Brain pericyte (primary cell): ENCODE results near the gene LRP1B.
"Not testable (repeated sequence)": the region's sequence is repeated elsewhere in the genome, so short reads cannot be mapped to it uniquely, and the experiment has no call there.

Experiments
- DNase-seq: peaks from one replicate; pipeline ENCODE4 v3.0.0-alpha.2; 2012; ENCODE audit warnings: low read depth, low spot score

LRP1B gene

GRCh38 chr2:140555701-140556100 lies 1575.1 kb downstream of the LRP1B start:
- DNase-seq = no peak

GRCh38 chr2:140552634-140553033 lies 1578.2 kb downstream of the LRP1B start:
- DNase-seq = no peak

- no peak for DNase-seq
These were observed 1579.5 kb downstream of the LRP1B start for GRCh38 chr2:140551287-140551686.

DNA sequence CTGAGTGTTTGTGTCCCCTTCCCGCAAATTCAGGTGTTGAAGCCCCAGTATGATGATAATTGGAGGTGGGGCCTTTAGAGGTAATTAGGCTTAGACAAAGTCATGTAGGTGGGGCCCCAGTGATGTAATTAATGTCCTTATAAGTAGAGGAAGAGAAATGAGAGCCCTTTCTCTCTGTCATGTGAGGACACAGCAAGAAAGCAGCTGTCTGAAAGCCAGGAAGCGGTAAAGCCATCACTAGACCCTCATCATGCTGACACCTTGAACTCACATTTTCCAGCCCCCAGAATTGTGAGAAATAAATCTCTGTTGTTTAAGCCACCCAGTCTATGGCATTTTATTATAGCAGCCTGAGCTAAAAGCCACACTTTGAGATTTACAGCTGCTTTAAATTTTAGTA lies 1580.0 kb downstream of the LRP1B start:
- no peak for DNase-seq

DNA sequence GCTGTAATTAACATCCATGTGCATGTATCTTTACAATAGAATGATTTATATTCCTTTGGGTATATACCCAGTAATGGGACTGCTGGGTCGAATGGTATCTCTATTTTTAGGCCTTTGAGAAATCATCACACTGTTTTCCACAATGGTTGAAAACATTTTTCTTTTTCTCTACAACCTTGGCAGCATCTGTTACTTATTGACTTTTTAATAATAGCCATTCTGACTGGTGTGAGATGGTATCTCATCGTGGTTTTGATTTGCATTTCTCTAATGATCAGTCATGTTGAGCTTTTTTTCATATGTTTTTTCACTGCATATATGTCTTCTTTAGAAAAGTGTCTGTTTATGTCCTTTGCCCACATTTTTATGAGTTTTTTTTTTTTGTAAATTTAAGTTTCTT lies 1586.0 kb downstream of the LRP1B start:
- not testable (repeated sequence) for DNase-seq

GRCh38 chr2:140542627-140543026 lies 1588.2 kb downstream of the LRP1B start:
- no peak for DNase-seq

DNA sequence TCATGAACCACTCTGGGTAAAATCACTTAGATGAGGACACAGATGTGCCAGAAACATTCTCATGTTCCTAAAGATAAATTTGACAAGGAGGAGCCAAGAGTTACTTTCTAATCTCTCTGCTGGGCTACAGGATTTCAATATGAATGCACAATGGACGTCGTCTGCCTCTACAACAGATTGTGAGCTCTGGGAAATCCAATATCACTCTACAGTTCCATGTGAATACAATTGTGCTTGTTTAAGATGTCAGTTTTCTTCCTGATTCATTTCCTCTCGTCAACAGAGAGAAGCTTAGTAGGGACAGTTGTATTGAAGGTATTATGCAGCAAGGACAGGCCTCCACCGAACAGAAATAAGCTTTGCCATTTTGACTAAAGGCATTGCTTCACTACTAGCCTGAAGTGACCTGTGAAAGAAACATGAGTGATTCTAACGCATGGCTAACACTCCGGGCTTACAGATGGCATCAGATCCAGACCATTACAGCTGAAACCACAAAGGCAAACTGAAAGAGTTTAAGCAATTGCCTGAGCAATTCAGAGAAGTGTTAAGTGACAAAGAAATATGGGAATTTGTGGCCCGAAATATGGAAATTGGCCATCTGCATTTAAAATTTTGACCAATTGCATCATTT lies 1591.5 kb downstream of the LRP1B start:
- no peak for DNase-seq

- no peak for DNase-seq
These were observed 1601.1 kb downstream of the LRP1B start for GRCh38 chr2:140529706-140530105.

DNA sequence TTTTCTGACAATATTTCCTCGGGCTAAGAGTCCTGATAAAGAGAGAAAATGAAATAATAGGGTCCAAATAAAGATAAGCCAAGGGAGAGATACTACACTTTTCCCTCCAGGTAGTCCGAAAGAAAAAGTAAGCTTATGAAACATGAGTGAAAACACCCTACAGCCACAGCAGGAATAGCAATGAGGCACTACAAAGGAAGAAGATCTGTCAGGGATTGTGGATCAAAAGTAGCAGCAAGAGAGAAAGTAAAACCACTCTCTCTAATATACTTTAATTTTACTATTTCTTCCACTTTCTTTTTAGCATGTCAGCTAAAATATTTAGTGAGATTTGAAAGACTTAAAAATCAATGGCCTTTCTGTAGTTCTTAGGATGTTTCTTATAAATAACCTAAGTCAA lies 1601.8 kb downstream of the LRP1B start:
- DNase-seq = no peak

GRCh38 chr2:140526575-140526974 lies 1604.2 kb downstream of the LRP1B start:
- DNase-seq = no peak

DNA sequence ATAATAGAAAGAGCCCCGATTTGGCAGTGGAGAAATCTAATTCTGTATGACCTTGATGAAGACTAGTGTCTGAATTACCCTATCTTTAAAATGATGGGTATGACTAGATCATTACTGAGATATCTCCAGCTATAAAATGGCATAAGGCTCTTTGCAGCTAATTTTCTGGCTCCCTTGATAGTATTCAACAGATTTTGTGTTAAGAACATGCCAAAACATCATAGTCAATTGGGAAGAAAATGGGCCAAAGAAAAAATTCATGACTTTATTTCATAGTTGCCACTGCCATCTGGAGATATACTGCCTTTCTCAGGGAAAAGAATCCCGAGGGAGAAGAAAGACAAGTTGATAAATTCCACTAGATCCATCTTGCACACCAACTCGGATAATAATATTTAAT lies 1618.7 kb downstream of the LRP1B start:
- no peak for DNase-seq

- no peak for DNase-seq
These were observed 1621.1 kb downstream of the LRP1B start for GRCh38 chr2:140509765-140510164.

- no peak for DNase-seq
These were observed 1622.1 kb downstream of the LRP1B start for GRCh38 chr2:140508756-140509155.

DNA sequence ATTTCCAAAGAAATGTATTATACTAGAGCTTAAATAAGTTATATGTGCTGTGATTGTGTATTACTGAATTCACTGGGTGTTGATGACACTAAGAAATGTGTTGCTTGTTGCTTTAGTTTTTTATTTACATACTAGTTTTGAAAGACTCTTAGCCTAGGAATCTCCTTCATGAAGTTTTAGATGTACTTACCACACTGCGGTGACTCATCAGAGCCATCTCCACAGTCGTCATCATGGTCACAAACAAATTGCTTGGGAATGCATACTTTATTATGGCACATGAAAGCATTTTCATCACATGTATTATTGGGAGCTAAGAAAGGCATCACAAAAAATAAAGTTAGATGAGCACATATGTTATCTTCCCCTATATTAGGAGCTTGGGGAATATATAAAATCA lies 1624.2 kb downstream of the LRP1B start:
- no peak for DNase-seq

DNA sequence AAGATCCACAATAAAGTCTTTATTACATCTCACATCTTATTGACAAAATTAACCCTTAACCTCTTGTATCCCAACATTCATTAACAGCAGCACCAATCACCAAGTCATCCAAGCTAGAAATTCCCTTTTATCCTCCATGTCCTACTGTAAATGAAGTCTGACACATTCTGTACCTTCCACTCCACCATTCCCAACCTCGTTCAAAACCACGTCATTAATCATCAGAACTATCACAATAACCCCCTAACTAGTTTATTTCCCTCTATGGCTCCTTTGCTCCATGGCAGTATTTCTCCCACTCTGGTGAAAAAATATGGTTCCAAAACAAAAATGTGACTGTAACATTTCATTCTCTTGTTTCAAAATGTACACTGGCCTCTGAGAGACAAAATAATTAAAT lies 1626.2 kb downstream of the LRP1B start:
- DNase-seq = no peak

DNA sequence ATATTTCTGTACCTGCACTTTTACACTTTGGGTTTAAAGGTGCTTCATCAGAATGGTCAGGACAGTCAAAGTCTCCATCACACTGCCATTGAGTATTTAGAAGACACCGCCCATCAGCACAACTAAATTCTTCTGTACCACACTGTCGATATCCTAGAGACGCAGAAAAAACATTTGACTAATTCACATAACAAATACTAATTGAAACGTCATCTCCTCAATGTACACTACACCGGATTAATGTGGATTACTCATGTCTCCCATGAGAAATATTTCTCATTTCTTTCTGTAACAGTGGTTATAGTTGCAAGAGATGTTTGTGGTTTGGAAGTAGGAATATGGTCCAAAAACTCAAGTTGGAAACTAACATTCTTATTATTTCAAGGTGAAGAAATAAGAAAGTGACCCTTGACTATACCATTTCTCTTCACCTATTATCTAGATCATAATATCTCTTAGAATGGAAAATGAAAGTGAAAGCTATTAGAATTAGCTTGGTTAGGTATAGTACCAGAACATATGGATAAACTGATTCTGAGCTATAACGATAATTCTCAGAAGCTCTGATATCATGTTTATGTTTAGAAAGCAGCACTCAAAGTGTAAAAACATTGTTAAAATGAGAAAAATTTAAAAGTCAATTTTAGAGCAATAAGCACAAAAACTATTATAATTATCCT lies 1627.7 kb downstream of the LRP1B start:
- DNase-seq = no peak

GRCh38 chr2:140498360-140498759 lies 1632.5 kb downstream of the LRP1B start:
- no peak for DNase-seq

GRCh38 chr2:140496714-140497113 lies 1634.1 kb downstream of the LRP1B start:
- no peak for DNase-seq

DNA sequence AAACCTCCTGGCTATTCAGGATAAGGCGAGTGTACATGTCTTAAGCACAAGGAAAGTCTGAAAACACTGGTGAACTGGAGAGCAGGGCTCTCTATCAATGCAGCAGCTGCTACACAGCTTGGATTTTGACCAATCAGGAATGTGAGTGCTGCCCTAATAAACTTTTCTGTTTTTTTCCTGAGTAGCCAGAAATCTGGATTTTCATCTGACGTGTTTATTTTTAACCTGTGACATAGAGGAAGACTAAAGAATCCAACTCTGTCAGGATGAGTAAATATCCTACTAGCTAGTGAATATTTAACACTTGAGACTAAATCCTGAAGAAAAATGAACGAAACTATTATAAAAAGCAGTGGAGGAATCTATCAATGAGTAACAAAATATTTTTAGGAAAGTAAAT lies 1638.9 kb downstream of the LRP1B start:
- no peak for DNase-seq

DNA sequence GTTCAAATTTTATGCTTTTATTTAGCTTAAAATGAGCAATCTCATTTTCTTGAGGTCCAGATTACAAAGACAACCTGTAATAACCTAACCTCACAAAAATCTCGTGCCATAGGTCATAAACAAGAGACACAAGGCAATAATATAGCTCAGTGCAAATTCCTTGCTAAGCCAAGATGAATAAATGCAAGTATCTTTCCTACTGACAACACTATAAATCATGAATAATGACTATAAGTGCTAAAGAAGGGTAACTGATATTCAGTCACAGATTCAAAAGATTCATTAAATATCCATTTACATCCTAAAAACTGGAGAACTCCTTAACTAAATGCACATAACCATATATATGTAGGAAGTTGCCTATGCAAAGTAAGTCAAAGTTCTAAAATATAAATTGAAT lies 1641.6 kb downstream of the LRP1B start:
- DNase-seq = no peak

DNA sequence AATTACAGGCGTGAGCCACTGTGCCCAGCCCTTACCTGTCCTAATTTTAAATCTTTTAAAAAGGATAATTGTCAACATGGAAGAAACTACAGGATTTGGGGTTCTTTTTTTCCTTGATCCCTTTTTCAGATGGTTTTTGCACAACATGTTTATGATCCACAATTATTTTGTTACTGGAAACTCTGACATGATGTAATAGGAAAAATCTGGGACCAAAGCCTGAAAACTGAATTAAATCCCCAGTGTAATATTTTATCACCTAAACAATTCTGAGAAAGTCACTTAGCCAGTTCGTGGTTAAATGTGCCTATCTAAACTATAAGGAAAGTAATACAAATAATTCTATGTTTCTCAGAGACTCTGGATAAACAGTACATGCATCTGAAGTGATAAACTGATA lies 1649.7 kb downstream of the LRP1B start:
- DNase-seq = no peak

- DNase-seq = no peak
These were observed 1657.0 kb downstream of the LRP1B start for GRCh38 chr2:140473851-140474250.

- no peak for DNase-seq
These were observed 1658.1 kb downstream of the LRP1B start for GRCh38 chr2:140472676-140473075.

- DNase-seq = no peak
These were observed 1665.5 kb downstream of the LRP1B start for GRCh38 chr2:140465301-140465700.
